Right lobe of liver (tissue), 6 donors: ENCODE results near the gene FYN. TPM values are rescaled to one million over a fixed set of nuclear protein-coding genes. Genes with fewer than 3 reads are reported as not detected.
"Not testable (repeated sequence)": the region's sequence is repeated elsewhere in the genome, so short reads cannot be mapped to it uniquely, and the experiment has no call there.

ENCODE experiments used
- ATAC-seq, 4 donors: fragments of 200-7000 bp; cut with Tn5 transposase; one replicate each; pipeline ENCODE4 v1.9.1; 2020; ENCODE audit warnings: mild to moderate bottlenecking in 4 of 4, moderate library complexity in 4 of 4
- DNase-seq, 3 donors: peaks; one replicate each; pipeline ENCODE4 v3.0.0-alpha.2; 2020
- H3K27ac ChIP-seq, 3 donors: fragments of 200-600 bp; one replicate each; pipeline ENCODE4 v1.8.0; 2022
- H3K27me3 ChIP-seq, 2 donors: fragments of 200-600 bp; one replicate each; pipeline ENCODE4 v1.8.0; 2022
- H3K36me3 ChIP-seq, 4 donors: fragments of 200-600 bp; sonication (generic) in 1 of 4; one replicate each; pipeline versions ENCODE4 v1.5.1 to v1.8.0; 2017 to 2022; ENCODE audit warnings: control low read depth in 1 of 4
- H3K4me1 ChIP-seq, 4 donors: fragments of 200-600 bp; sonication (generic) in 1 of 4; one replicate each; pipeline versions ENCODE4 v1.5.1 to v1.8.0; 2017 to 2022; ENCODE audit warnings: control low read depth in 1 of 4
- H3K4me3 ChIP-seq, 3 donors: fragments of 200-600 bp; one replicate each; pipeline ENCODE4 v1.8.0; 2022
- H3K9me3 ChIP-seq, 4 donors: fragments of 200-600 bp; sonication (generic) in 1 of 4; one replicate each; pipeline versions ENCODE4 v1.5.1 to v1.8.0; 2017 to 2022; ENCODE audit warnings: control low read depth in 1 of 4
- POLR2A ChIP-seq: fragments of 450-650 bp; IDR thresholded peaks from one replicate; pipeline ENCODE4 v1.6.1; 2017; ENCODE audit warnings: antibody characterized with exemption, mild to moderate bottlenecking
- WGBS: methylation state at CpG from one replicate; pipeline ENCODE4 v1.1.6; 2018; ENCODE audit warnings: low coverage, low lambda C conversion rate; ENCODE audit not compliant: insufficient coverage; ENCODE audit errors: missing lambda C conversion rate; 5-methylcytosine and 5-hydroxymethylcytosine counted together
- intact Hi-C, 2 donors: fragments of 100-400 bp; cut with DNase I; formaldehyde crosslinking; loops; one replicate each; pipeline versions ENCODE4 v1.11.2 to v1.14.1; 2022
- total RNA-seq, 6 experiments: library from RNA; depleted of rRNA in 2 of 6; stranded (reverse); fragments of >200 nt in 2 of 6; fragmentation: NEBNext Ultra II Directional in 3 of 6; extraction: Animal tissue kit (Norgen Biotek cat#: 25700) in 3 of 6; gene quantifications; one replicate each; pipeline versions ENCODE4 v1.1.0 to v1.2.4, GENCODE V29; 2016 to 2023
- TF ChIP-seq, protein P1 (sequence below), 4 donors: fragments of 200-600 bp in 3 of 4; fragments of 450-650 bp in 1 of 4; IDR thresholded peaks; one replicate each; pipeline versions ENCODE4 v1.5.1 to v1.8.0; 2016 to 2022; ENCODE audit warnings: antibody characterized with exemption in 4 of 4, mild to moderate bottlenecking in 2 of 4
- donor health status: DM: no; HTN: yes; CAD: no.
- donor health status: DM: no; HTN: no; CAD: no.
- donor health status: DM: no; HTN: no; CAD: no.
- donor health status: DM: no; HTN: yes; CAD: no.
- donor health status: DM: no; HTN: yes; CAD: no.

Gene FYN
- total RNA-seq, 6 experiments from 2014 or later = 16.8 to 33.7 (median 23.5) TPM

DNA sequence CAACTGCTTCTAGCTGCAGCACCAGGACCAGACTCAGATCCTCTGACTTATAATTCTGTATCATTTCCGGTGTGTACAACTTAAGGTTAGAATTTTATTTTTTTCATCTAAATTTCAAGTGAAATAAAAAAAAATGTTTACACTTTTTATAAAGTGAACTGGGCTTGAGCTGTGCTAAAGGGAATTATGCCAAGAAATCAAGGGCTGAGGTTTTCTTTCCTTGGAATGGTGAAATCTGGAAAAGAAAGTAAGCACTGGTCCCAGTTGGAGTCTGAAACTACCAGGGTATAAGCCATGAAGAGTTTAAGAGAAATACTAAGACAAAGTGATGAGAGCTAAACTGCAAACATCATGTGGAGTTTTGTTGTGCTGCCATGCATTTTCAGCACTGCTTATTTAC is 21.7 kb upstream of the FYN start:
- WGBS = 61% methylated on average over 1 of the region's 1 CpG
- no peaks in the 10 kb centered on the region for H3K9me3 ChIP-seq
- intact Hi-C loops = no loop called here
- H3K4me3 ChIP-seq = no peak overlapping the region
- TF ChIP-seq, protein P1, sequence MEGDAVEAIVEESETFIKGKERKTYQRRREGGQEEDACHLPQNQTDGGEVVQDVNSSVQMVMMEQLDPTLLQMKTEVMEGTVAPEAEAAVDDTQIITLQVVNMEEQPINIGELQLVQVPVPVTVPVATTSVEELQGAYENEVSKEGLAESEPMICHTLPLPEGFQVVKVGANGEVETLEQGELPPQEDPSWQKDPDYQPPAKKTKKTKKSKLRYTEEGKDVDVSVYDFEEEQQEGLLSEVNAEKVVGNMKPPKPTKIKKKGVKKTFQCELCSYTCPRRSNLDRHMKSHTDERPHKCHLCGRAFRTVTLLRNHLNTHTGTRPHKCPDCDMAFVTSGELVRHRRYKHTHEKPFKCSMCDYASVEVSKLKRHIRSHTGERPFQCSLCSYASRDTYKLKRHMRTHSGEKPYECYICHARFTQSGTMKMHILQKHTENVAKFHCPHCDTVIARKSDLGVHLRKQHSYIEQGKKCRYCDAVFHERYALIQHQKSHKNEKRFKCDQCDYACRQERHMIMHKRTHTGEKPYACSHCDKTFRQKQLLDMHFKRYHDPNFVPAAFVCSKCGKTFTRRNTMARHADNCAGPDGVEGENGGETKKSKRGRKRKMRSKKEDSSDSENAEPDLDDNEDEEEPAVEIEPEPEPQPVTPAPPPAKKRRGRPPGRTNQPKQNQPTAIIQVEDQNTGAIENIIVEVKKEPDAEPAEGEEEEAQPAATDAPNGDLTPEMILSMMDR (IDR thresholded peaks at IDR 0.05) = no peak
- no peak for TF ChIP-seq POLR2A
- H3K27me3 ChIP-seq = no peaks in the 10 kb centered on the region
- no peak overlapping the region for H3K27ac ChIP-seq
- ATAC-seq (no peak), DNase-seq (no peak)
- H3K36me3 ChIP-seq = no peaks in the 10 kb centered on the region
- H3K4me1 ChIP-seq = no peaks in the 10 kb centered on the region

DNA sequence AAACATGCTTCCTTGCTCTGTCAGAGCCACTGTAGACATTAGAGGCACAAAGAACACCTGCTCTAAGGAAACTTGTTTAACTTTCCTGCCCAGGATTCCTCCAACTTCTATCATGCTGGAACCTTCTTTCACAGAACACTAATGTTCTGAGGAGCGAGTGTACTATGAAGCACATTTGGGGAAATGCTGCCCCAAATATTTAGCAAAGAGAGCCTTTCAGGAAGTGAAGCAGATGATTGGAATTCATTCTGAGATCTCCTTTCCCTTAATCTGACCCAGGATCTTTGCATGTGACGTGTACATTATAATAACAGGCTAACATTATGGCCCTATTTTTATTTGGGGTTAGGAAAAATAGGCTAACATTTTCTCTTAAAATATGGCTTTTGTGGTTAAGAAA is 21.0 kb upstream of the FYN start:
- H3K4me1 ChIP-seq = no peaks in the 10 kb centered on the region
- no peaks in the 10 kb centered on the region for H3K36me3 ChIP-seq
- no peak overlapping the region for H3K4me3 ChIP-seq
- no peaks in the 10 kb centered on the region for H3K27me3 ChIP-seq
- 75% methylated on average over 2 of the region's 2 CpGs for WGBS
- no peak for TF ChIP-seq POLR2A
- TF ChIP-seq, protein P1 (IDR thresholded peaks at IDR 0.05) = no peak
- H3K9me3 ChIP-seq = no peaks in the 10 kb centered on the region
- H3K27ac ChIP-seq = no peak overlapping the region
- DNase-seq = no peak
- intact Hi-C loops = no loop called here
- no peak for ATAC-seq

DNA sequence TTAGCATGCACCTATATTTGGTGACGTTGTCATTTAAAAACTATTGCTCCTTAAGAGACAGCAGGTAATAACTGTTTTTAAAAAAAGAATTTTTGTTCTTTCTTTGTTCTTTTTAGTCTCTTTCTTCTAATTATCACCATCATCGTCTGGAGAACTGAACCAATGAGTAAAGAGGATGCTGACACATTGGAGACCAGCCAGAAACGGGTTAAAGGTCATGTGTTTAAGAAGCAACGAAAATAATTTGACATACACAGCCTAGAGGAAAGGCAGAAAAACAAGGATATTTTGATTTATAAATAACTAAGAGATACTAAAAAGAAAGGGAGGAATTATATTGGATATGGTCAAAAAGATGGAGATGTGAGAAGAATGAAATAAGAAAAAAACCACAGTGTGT is 19.2 kb upstream of the FYN start:
- DNase-seq (no peak), ATAC-seq (no peak)
- 28% methylated on average over 4 of the region's 4 CpGs for WGBS
- intact Hi-C loops = no loop called here
- Histone ChIP-seq H3K4me3 (no peak overlapping the region), H3K27ac (no peak overlapping the region), H3K9me3 (no peaks in the 10 kb centered on the region), H3K36me3 (no peaks in the 10 kb centered on the region), H3K4me1 (no peaks in the 10 kb centered on the region), H3K27me3 (no peaks in the 10 kb centered on the region)
- TF ChIP-seq POLR2A = no peak

DNA sequence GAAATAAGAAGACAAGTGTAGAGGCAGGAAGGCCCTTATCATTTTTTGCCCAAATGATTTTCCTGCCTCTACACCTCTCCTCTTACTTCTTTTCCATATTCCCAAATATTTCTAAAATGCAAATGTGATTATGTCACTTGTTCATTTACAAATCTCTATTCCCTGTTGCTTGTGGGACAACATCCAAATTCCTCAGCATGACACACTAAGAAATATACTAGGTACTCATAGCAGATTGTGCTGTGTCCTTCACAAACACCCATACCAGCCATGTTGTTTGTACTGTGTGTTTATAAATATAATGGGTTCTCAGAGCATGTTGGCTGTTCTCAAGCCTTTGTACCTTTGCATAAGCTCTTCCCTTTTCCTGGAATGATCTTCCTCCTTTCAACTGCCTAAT is 17.7 kb upstream of the FYN start:
- Histone ChIP-seq H3K9me3 (no peaks in the 10 kb centered on the region), H3K4me3 (no peak overlapping the region), H3K36me3 (no peaks in the 10 kb centered on the region), H3K4me1 (no peaks in the 10 kb centered on the region), H3K27ac (no peak overlapping the region), H3K27me3 (no peaks in the 10 kb centered on the region)
- ATAC-seq (no peak), DNase-seq (no peak)
- intact Hi-C loops = no loop called here
- TF ChIP-seq POLR2A = no peak

DNA sequence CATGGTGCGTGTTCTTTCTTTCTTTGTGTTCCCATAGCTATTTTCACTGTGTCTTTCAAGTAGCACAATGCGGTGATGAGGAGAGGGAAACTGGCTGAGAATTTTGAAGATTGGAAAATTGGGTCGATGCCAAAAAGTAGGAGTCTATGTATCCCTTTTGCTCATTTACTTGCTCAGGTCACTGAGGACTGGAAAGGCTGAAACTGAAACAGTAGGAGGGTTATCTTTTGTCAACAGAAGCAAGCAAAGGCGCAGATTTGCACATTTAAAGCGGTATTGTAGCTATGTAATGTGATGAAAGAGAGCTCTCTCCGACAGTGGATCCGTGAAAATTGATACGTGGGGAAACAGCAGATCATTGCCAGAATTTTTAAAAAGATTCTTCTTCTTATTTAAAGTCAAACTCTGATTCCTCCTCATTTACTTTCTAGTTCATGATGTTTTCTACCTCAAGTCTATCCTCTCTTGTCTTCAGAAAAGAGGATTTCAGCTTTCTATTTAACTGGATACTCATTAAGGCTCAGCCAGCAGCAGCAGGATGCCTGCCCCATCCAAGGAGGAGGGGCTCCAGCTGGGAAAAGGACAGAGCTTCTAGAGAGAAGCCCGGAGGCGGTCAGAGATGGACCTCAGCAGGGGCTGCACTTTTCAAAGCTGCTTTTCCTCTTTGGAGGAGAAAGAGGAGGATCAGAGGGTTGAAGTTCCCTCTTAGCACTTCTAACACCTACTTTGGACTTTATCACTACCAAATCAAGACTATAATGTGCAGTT is 15.9 kb upstream of the FYN start:
- TF ChIP-seq POLR2A = no peak
- TF ChIP-seq, protein P1 (IDR thresholded peaks at IDR 0.05) = no peak
- DNase-seq (no peak), ATAC-seq (peak; percentile 36 to 64 (median 42))
- no peaks in the 10 kb centered on the region for H3K4me1 ChIP-seq
- intact Hi-C loops = no loop called here
- H3K36me3 ChIP-seq = no peaks in the 10 kb centered on the region
- 16% methylated on average over 10 of the region's 10 CpGs for WGBS
- H3K4me3 ChIP-seq = no peak overlapping the region
- H3K9me3 ChIP-seq = no peaks in the 10 kb centered on the region
- H3K27me3 ChIP-seq = no peaks in the 10 kb centered on the region
- no peak overlapping the region for H3K27ac ChIP-seq

DNA sequence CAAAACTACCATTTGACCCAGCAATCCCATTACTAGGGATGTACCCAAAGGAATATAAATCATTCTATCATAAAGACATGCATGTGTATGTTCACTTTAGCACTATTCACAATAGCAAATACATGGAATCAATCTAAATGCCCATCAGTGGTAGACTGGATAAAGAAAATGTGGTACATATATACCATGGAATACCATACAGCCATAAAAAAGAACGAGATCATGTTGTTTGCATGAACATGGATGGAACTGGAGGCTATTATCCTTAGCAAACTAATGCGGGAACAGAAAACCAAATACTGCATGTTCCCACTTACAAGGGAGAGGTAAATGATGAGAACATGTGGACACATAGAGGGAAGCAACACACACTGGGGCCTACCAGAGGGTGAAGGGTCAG is 13.5 kb upstream of the FYN start:
- H3K27ac ChIP-seq, DNase-seq, H3K9me3 ChIP-seq, intact Hi-C loops, H3K27me3 ChIP-seq, H3K36me3 ChIP-seq, ATAC-seq, H3K4me1 ChIP-seq, H3K4me3 ChIP-seq: not testable (repeated sequence)
- WGBS = 70% methylated on average over 2 of the region's 2 CpGs
